ENCODE measurements around the gene WDR27. TPM values are rescaled to one million over a fixed set of nuclear protein-coding genes. Genes with fewer than 3 reads are reported as not detected.

The WDR27 gene
- total RNA-seq, 3 donors from 2014 or later, result 21.3 to 68.6 (median 56.4) TPM

- Histone ChIP-seq H3K36me3 (no peaks in the 10 kb centered on the region), H3K27me3 (no peaks in the 10 kb centered on the region), H3K27ac (no peak overlapping the region), H3K9me3 (no peaks in the 10 kb centered on the region), H3K4me1 (no peaks in the 10 kb centered on the region), H3K4me3 (no peak overlapping the region)
- TF ChIP-seq POLR2A (IDR thresholded peaks at IDR 0.05) (no peak), POLR2AphosphoS5 (IDR thresholded peaks at IDR 0.05) (no peak), CTCF (IDR thresholded peaks at IDR 0.05) (no peak)
- DNase-seq (ENCODE audit: low spot score in 2 of 2), result no peak
- intact Hi-C loops (cut with DNase I; ENCODE audit: low total_unique reads), result no loop called here
These were observed 77.9 kb downstream of the WDR27 start for GRCh38 chr6:169623975-169624374.

GRCh38 chr6:169623343-169623742 is 78.5 kb downstream of the WDR27 start:
- Histone ChIP-seq H3K4me3 (no peak overlapping the region), H3K9me3 (no peaks in the 10 kb centered on the region), H3K27me3 (no peaks in the 10 kb centered on the region), H3K4me1 (no peaks in the 10 kb centered on the region), H3K27ac (peak overlapping the region; percentile 64 to 77), H3K36me3 (no peaks in the 10 kb centered on the region)
- intact Hi-C loops (cut with DNase I; ENCODE audit: low total_unique reads), result no loop called here
- DNase-seq (ENCODE audit: low spot score in 2 of 2), result no peak
- TF ChIP-seq POLR2A (IDR thresholded peaks at IDR 0.05), result no peak

- Histone ChIP-seq H3K36me3 (no peaks in the 10 kb centered on the region), H3K4me1 (no peaks in the 10 kb centered on the region), H3K27ac (peak overlapping the region; percentile 64 to 77), H3K27me3 (no peaks in the 10 kb centered on the region), H3K4me3 (no peak overlapping the region), H3K9me3 (no peaks in the 10 kb centered on the region)
- DNase-seq (ENCODE audit: low spot score in 2 of 2), result peak in 1 of 2 donors; percentile 35
- no peak for TF ChIP-seq POLR2AphosphoS5 (IDR thresholded peaks at IDR 0.05)
- TF ChIP-seq CTCF (IDR thresholded peaks at IDR 0.05), result no peak
- TF ChIP-seq POLR2A (IDR thresholded peaks at IDR 0.05), result no peak
- intact Hi-C loops (cut with DNase I; ENCODE audit: low total_unique reads), result no loop called here
These were observed 79.2 kb downstream of the WDR27 start for GRCh38 chr6:169622618-169623017.

- Histone ChIP-seq H3K36me3 (no peaks in the 10 kb centered on the region), H3K4me3 (no peak overlapping the region), H3K9me3 (no peaks in the 10 kb centered on the region), H3K4me1 (no peaks in the 10 kb centered on the region), H3K27me3 (no peaks in the 10 kb centered on the region), H3K27ac (no peak overlapping the region)
- TF ChIP-seq POLR2A (IDR thresholded peaks at IDR 0.05), result no peak
- no peak for TF ChIP-seq POLR2AphosphoS5 (IDR thresholded peaks at IDR 0.05)
- no peak for TF ChIP-seq CTCF (IDR thresholded peaks at IDR 0.05)
- no peak for DNase-seq (ENCODE audit: low spot score in 2 of 2)
- intact Hi-C loops (cut with DNase I; ENCODE audit: low total_unique reads), result no loop called here
These were observed 80.5 kb downstream of the WDR27 start for GRCh38 chr6:169621311-169621710.

- Histone ChIP-seq H3K36me3 (no peaks in the 10 kb centered on the region), H3K27ac (peak overlapping the region; percentile 80 to 82), H3K27me3 (no peaks in the 10 kb centered on the region), H3K9me3 (no peaks in the 10 kb centered on the region), H3K4me3 (no peak overlapping the region), H3K4me1 (no peaks in the 10 kb centered on the region)
- DNase-seq (ENCODE audit: low spot score in 2 of 2), result no peak
- intact Hi-C loops (cut with DNase I; ENCODE audit: low total_unique reads), result no loop called here
- TF ChIP-seq POLR2A (IDR thresholded peaks at IDR 0.05), result no peak
- no peak for TF ChIP-seq POLR2AphosphoS5 (IDR thresholded peaks at IDR 0.05)
- no peak for TF ChIP-seq CTCF (IDR thresholded peaks at IDR 0.05)
These were observed 81.4 kb downstream of the WDR27 start for GRCh38 chr6:169620171-169621130.

Data from breast epithelium (tissue), 4 donors.